Posterior vena cava (tissue), 2 donors: ENCODE measurements around the gene SPIN3. TPM values are rescaled to one million over a fixed set of nuclear protein-coding genes. Genes with fewer than 3 reads are reported as not detected.

Experiments
- total RNA-seq, 2 donors: library from RNA; stranded (reverse); fragmentation: NEBNext Ultra II Directional; extraction: Animal tissue kit (Norgen Biotek cat#: 25700); gene quantifications; one replicate each; pipeline ENCODE4 v1.2.1, GENCODE V29; 2021
- donor health status: DM: yes; HTN: yes; CAD: no.
- donor health status: DM: yes; HTN: yes; CAD: no.

SPIN3 gene
- total RNA-seq, 2 donors from 2014 or later = 7.6 to 13.8 TPM

Other genes with a start within 250 kb of the SPIN3 start
- gene SPIN2B, start 126.0 kb upstream of the SPIN3 start, total RNA-seq = 10 to 100 TPM in 1 of 2 donors, 1 to 10 TPM in 1; 9.4 to 15.0 TPM
- 1 to 10 TPM in 1 of 2 donors, under 1 TPM in 1; 0.67 to 1.4 TPM for gene SPIN2A, start 141.9 kb upstream of the SPIN3 start, total RNA-seq